ENCODE data around the gene CXXC5. TPM values are rescaled to one million over a fixed set of nuclear protein-coding genes. Genes with fewer than 3 reads are reported as not detected.

CXXC5 gene
- total RNA-seq, 1 donor from 2014 or later = 41.9 TPM

GRCh38 chr5:139639619-139640380 is 8.3 kb upstream of the CXXC5 start:
- no peaks in the 10 kb centered on the region for H3K9me3 ChIP-seq
- no peak for DNase-seq (ENCODE audit: low spot score in 2 of 2)
- TF ChIP-seq CTCF (IDR thresholded peaks at IDR 0.05) = no peak
- intact Hi-C loops (cut with DNase I) = loop anchor here (5.0 kb wide), 1 partner anchor 208 kb away; no protein-coding TSS in a partner anchor
- no peaks in the 10 kb centered on the region for H3K36me3 ChIP-seq
- H3K4me1 ChIP-seq = peaks cover 10 to 31% of the 10 kb centered on the region in 2 donors
- H3K27ac ChIP-seq = no peak overlapping the region
- H3K4me3 ChIP-seq = no peak overlapping the region
- H3K27me3 ChIP-seq = no peaks in the 10 kb centered on the region

GRCh38 chr5:139640421-139641115 is 7.6 kb upstream of the CXXC5 start:
- DNase-seq (ENCODE audit: low spot score in 2 of 2) = no peak
- Histone ChIP-seq H3K9me3 (no peaks in the 10 kb centered on the region), H3K4me1 (peaks cover 10 to 31% of the 10 kb centered on the region in 2 donors), H3K4me3 (no peak overlapping the region), H3K27ac (no peak overlapping the region), H3K27me3 (no peaks in the 10 kb centered on the region), H3K36me3 (no peaks in the 10 kb centered on the region)
- TF ChIP-seq CTCF (IDR thresholded peaks at IDR 0.05) = no peak
- intact Hi-C loops (cut with DNase I) = no loop called here

- Histone ChIP-seq H3K27me3 (no peaks in the 10 kb centered on the region), H3K36me3 (no peaks in the 10 kb centered on the region), H3K4me1 (peaks cover 7 to 24% of the 10 kb centered on the region in 2 donors), H3K9me3 (no peaks in the 10 kb centered on the region), H3K27ac (no peak overlapping the region), H3K4me3 (no peak overlapping the region)
- intact Hi-C loops (cut with DNase I) = no loop called here
- no peak for DNase-seq (ENCODE audit: low spot score in 2 of 2)
- TF ChIP-seq CTCF (IDR thresholded peaks at IDR 0.05) = no peak
Observed at GRCh38 chr5:139641116-139642080, 6.8 kb upstream of the CXXC5 start.

GRCh38 chr5:139642213-139642612 is 5.9 kb upstream of the CXXC5 start:
- DNase-seq (ENCODE audit: low spot score in 2 of 2) = no peak
- intact Hi-C loops (cut with DNase I) = no loop called here

More at GRCh38 chr5:139642213-139642612, 5.9 kb upstream of the CXXC5 start:
- H3K36me3 ChIP-seq = no peaks in the 10 kb centered on the region
- peaks cover 5 to 17% of the 10 kb centered on the region in 2 donors for H3K4me1 ChIP-seq
- H3K9me3 ChIP-seq = no peaks in the 10 kb centered on the region
- H3K27ac ChIP-seq = no peak overlapping the region
- TF ChIP-seq CTCF (IDR thresholded peaks at IDR 0.05) = no peak
- no peak overlapping the region for H3K4me3 ChIP-seq
- no peaks in the 10 kb centered on the region for H3K27me3 ChIP-seq

Measured in ascending aorta (tissue), 2 donors.